Activated CD4-positive, alpha-beta T cell treated with anti-CD3 and anti-CD28 coated beads for 48 hours (primary cell): ENCODE results near the gene OR6K6.

Experiments
- DNase-seq: peaks from one replicate; pipeline ENCODE4 v3.0.0-alpha.2; 2020

OR6K6 gene

GRCh38 chr1:158754420-158754819 is at the start of gene OR6K6:
OR6K6 (plus strand) TSS chr1:158754720; CDS start chr1:158754888, 168 bp downstream.
- DNase-seq: no peak

GRCh38 chr1:158706096-158706495 is 48.4 kb upstream of the OR6K6 start:
- DNase-seq: no peak

GRCh38 chr1:158711098-158711497 is 43.4 kb upstream of the OR6K6 start:
- no peak for DNase-seq

- no peak for DNase-seq
These were observed 39.8 kb upstream of the OR6K6 start for GRCh38 chr1:158714754-158715153.

GRCh38 chr1:158716335-158716734 is 38.2 kb upstream of the OR6K6 start:
- no peak for DNase-seq

- DNase-seq: no peak
These were observed 37.2 kb upstream of the OR6K6 start for GRCh38 chr1:158717344-158717743.

- no peak for DNase-seq
These were observed 34.9 kb upstream of the OR6K6 start for GRCh38 chr1:158719664-158720063.

GRCh38 chr1:158720620-158721019 is 33.9 kb upstream of the OR6K6 start, which contains the start of gene OR6K3:
OR6K3 (minus strand) TSS chr1:158720720; CDS start chr1:158718115, 2,605 bp downstream.
- no peak for DNase-seq

GRCh38 chr1:158724442-158724841 is 30.1 kb upstream of the OR6K6 start:
- no peak for DNase-seq

GRCh38 chr1:158728510-158729225 is 25.9 kb upstream of the OR6K6 start:
- no peak for DNase-seq

GRCh38 chr1:158730453-158730852 is 24.1 kb upstream of the OR6K6 start:
- DNase-seq: no peak

- DNase-seq: no peak
These were observed 22.8 kb upstream of the OR6K6 start for GRCh38 chr1:158731707-158732106.

GRCh38 chr1:158732524-158732923 is 22.0 kb upstream of the OR6K6 start:
- DNase-seq: no peak

GRCh38 chr1:158735848-158736247 is 18.7 kb upstream of the OR6K6 start:
- DNase-seq: no peak

- no peak for DNase-seq
These were observed 2.3 kb upstream of the OR6K6 start for GRCh38 chr1:158752155-158752712.

- no peak for DNase-seq
These were observed 17.7 kb downstream of the OR6K6 start, which contains the start of gene OR6N1 for GRCh38 chr1:158771950-158772866. OR6N1 (minus strand) TSS chr1:158772195; CDS start chr1:158766682, 5,513 bp downstream.

- no peak for DNase-seq
These were observed 26.6 kb downstream of the OR6K6 start, which contains the start of gene OR6N2 for GRCh38 chr1:158781104-158781503. OR6N2 (minus strand) TSS chr1:158781204; CDS start chr1:158777635, 3,569 bp downstream.

GRCh38 chr1:158793604-158794003 is 39.1 kb downstream of the OR6K6 start:
- DNase-seq: peak; percentile 51

GRCh38 chr1:158794247-158794646 is 39.7 kb downstream of the OR6K6 start:
- DNase-seq: no peak

GRCh38 chr1:158798531-158798930 is 44.0 kb downstream of the OR6K6 start:
- DNase-seq: no peak

GRCh38 chr1:158799689-158800088 is 45.2 kb downstream of the OR6K6 start:
- peak; percentile 20 for DNase-seq

GRCh38 chr1:158800526-158800925 is 46.0 kb downstream of the OR6K6 start:
- no peak for DNase-seq

GRCh38 chr1:158801396-158801795 is 46.9 kb downstream of the OR6K6 start:
- no peak for DNase-seq
